Measurements from ENCODE around the gene HPDL. TPM values are rescaled to one million over a fixed set of nuclear protein-coding genes. Genes with fewer than 3 reads are reported as not detected.

Gene HPDL
- total and polyA plus RNA-seq, 11 donors = 0.15 to 0.46 (median 0.32) TPM; not detected in 4

DNA sequence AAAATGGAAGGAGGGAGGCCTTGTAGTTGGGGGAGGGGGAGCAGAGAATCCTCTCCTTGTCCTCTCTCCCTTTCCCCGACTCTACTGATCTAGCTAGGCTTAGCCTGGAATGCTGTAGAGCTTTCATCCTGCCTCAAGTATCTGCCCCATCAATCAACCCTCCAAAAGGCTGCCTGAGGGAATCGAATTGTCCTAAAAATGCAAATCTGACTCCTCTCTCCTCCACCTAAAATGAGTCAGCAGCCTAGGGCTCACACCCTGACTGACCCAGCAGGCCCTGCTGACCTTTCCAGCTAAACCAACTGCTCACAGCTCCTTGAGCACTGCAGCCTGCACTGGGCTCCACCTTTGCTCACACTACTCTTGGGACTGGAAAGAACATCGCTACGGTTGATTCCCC lies 2.8 kb downstream of the HPDL start:
- ATAC-seq (no peak), DNase-seq (no peak)
- H3K4me3 ChIP-seq = no peak overlapping the region
- H3K4me1 ChIP-seq = peaks cover 0 to 26% (median 13%) of the 10 kb centered on the region in 12 donors
- 73 to 78% (median 77%) methylated on average over 4 of the region's 4 CpGs for WGBS, 4 donors
- TF ChIP-seq, protein P1, sequence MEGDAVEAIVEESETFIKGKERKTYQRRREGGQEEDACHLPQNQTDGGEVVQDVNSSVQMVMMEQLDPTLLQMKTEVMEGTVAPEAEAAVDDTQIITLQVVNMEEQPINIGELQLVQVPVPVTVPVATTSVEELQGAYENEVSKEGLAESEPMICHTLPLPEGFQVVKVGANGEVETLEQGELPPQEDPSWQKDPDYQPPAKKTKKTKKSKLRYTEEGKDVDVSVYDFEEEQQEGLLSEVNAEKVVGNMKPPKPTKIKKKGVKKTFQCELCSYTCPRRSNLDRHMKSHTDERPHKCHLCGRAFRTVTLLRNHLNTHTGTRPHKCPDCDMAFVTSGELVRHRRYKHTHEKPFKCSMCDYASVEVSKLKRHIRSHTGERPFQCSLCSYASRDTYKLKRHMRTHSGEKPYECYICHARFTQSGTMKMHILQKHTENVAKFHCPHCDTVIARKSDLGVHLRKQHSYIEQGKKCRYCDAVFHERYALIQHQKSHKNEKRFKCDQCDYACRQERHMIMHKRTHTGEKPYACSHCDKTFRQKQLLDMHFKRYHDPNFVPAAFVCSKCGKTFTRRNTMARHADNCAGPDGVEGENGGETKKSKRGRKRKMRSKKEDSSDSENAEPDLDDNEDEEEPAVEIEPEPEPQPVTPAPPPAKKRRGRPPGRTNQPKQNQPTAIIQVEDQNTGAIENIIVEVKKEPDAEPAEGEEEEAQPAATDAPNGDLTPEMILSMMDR (IDR thresholded peaks at IDR 0.05) = no peak
- TF ChIP-seq POLR2A (IDR thresholded peaks at IDR 0.05) = no peak
- H3K9me3 ChIP-seq = no peaks in the 10 kb centered on the region
- H3K27me3 ChIP-seq = peaks cover 0 to 6% (median 0%) of the 10 kb centered on the region in 9 donors
- H3K27ac ChIP-seq = no peak overlapping the region
- intact Hi-C loops (cut with DNase I) = no loop called here
- peaks cover 0 to 57% (median 45%) of the 10 kb centered on the region in 9 donors for H3K36me3 ChIP-seq

- peaks cover 0 to 25% (median 13%) of the 10 kb centered on the region in 12 donors for H3K4me1 ChIP-seq
- WGBS, 4 donors = 92 to 97% (median 95%) methylated on average over 10 to 18 of the region's 18 CpGs
- H3K9me3 ChIP-seq = no peaks in the 10 kb centered on the region
- no peak for ATAC-seq
- intact Hi-C loops (cut with DNase I) = no loop called here
- H3K4me3 ChIP-seq = no peak overlapping the region
- peaks cover 0 to 6% (median 0%) of the 10 kb centered on the region in 9 donors for H3K27me3 ChIP-seq
- H3K36me3 ChIP-seq = peaks cover 0 to 61% (median 45%) of the 10 kb centered on the region in 9 donors
- no peak for DNase-seq
- TF ChIP-seq, protein P1 (IDR thresholded peaks at IDR 0.05) = no peak
- TF ChIP-seq POLR2A (IDR thresholded peaks at IDR 0.05) = no peak
- no peak overlapping the region for H3K27ac ChIP-seq
These were observed 5.0 kb downstream of the HPDL start for GRCh38 chr1:45331436-45332345.

GRCh38 chr1:45332346-45332720 lies 5.6 kb downstream of the HPDL start:
- Histone ChIP-seq H3K4me1 (peaks cover 0 to 19% (median 7%) of the 10 kb centered on the region in 12 donors), H3K27ac (no peak overlapping the region), H3K27me3 (peaks cover 0 to 5% (median 0%) of the 10 kb centered on the region in 9 donors), H3K36me3 (peaks cover 0 to 61% (median 45%) of the 10 kb centered on the region in 9 donors), H3K9me3 (no peaks in the 10 kb centered on the region), H3K4me3 (no peak overlapping the region)
- ATAC-seq (no peak), DNase-seq (no peak)
- intact Hi-C loops (cut with DNase I) = no loop called here
- 93 to 98% (median 96%) methylated on average over 7 to 10 of the region's 10 CpGs for WGBS, 4 donors
- TF ChIP-seq POLR2A (IDR thresholded peaks at IDR 0.05) = no peak
- TF ChIP-seq, protein P1 (IDR thresholded peaks at IDR 0.05) = no peak

All from heart left ventricle (tissue), 16 donors.